GM18526 (cell line): ENCODE results near the gene FAM83G.

Experiments
- POLR2A ChIP-seq: IDR thresholded peaks from 3 replicates; pipeline ENCODE4 v1.6.1; 2011; ENCODE audit not compliant: insufficient read length; ENCODE audit errors: extremely low read depth

The FAM83G gene

DNA sequence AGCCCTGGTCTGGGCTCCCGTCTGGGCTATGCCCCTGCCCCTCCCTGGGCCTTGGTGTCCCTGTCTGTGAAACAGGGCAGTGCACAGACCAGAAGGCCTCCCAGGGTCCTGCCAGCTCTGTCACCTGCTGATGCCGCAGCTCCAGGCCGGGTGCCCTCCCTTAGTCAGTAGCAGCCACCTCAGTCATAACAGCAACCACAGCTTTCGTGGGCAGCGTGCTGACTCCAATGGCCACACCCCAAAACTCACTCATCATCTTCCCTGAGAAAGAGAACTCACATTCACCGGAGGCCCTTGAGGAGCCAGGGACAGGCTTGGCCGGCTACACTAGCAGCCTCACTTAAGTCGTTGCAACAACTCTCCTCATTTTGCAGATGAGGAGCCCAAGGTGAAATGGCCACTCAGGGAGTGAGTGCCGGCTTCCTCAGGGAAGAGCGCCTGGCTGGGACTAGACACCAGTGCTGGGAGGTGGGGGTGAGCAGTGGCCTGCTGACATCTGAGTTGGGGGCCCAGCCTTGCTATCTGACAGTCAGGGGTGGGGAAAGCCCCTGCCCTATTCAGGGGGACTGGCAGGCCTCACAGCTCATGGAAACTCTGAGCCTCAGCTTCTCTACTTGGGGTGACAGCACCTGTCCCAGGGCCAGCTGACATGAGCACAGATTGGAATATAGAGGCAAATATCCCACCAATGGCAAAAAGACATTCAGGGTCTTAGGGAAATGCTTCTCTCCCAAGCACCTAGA, 30.0 kb downstream of the FAM83G start:
- TF ChIP-seq POLR2A = no peak

DNA sequence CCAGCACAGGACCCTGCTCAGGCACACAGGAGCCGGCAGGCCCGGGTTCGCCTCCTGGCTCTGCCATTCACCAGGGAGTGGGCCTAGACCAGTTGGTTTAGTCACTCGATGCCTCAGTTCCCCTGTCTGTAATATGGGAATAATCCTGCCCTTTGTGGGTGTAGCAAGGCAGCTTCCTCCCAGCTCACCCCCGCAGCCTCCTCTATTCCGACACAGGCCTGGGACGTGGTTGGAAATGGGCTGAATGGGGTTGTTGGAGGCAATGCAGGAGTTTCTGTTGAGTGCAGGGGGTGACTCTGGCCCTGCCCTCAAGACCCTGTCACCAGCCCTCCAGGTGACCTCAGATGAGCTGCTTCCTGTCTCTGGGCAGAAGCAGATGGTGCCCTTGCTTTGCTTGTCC, 32.8 kb downstream of the FAM83G start:
- TF ChIP-seq POLR2A = no peak

DNA sequence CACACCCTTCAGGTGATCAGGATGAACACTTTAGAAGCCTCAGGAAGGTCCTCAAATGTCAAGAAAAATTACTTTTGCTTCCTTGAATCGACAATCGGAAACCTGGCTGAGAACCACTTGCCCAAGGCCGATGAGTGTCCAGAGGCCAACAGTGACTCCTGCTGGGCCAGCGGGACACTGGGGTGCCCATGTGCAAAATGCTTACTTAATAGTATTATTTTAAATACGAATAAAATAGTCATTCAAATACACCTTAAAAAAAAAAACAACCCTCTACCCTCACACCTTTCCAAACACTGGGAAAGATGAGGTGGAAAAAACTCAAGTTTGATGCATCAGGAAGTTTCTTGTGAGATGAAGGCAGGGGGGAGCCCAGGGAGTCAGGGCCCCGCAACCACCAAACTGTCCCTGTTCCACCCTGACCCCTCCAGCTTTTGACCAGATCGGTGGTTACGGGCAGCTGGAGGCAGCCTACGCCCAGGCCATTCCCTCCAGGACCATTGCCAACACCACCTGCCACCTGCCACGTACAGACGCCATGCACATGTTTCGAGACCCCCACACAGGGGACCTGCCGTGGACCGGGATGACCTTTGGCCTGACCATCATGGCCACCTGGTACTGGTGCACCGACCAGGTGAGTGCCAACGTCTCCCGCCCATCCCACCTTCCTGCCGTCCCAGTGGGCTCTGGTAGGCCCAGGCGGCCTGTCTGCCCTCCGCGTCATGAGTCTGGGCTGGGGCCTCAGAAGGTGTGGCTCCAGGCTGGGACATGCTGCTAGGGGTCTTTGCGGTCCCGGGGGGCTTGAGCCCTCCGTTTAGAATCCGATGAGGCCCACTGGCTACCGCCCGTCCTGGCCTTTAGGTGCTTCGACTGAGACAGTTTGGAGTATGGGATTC, 33.7 kb downstream of the FAM83G start:
- TF ChIP-seq POLR2A = no peak

GRCh38 chr17:18968945-18969887, 35.3 kb downstream of the FAM83G start:
- TF ChIP-seq POLR2A = no peak

DNA sequence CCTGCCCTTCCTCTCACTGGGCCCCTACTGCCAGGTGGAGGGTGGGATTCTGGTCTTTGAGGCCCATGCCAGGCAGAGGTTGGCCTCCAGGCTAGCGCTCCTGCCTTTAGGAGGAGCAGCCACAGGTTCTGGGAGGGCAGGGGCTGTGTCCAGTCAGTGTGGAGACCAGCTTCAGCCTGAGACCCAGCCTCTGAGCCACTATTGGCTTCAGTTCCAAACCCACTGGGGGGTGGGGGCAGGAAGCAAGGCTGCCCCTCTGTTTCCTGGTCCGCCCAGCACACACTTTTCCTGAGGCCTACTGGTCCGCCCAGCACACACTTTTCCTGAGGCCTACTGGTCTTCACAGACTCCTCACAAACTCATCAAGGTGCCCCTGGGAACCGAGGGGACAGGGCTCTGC, 36.2 kb downstream of the FAM83G start:
- TF ChIP-seq POLR2A = no peak

GRCh38 chr17:18967916-18968315, 36.6 kb downstream of the FAM83G start:
- no peak for TF ChIP-seq POLR2A

GRCh38 chr17:18966831-18967624, 37.5 kb downstream of the FAM83G start:
- no peak for TF ChIP-seq POLR2A

DNA sequence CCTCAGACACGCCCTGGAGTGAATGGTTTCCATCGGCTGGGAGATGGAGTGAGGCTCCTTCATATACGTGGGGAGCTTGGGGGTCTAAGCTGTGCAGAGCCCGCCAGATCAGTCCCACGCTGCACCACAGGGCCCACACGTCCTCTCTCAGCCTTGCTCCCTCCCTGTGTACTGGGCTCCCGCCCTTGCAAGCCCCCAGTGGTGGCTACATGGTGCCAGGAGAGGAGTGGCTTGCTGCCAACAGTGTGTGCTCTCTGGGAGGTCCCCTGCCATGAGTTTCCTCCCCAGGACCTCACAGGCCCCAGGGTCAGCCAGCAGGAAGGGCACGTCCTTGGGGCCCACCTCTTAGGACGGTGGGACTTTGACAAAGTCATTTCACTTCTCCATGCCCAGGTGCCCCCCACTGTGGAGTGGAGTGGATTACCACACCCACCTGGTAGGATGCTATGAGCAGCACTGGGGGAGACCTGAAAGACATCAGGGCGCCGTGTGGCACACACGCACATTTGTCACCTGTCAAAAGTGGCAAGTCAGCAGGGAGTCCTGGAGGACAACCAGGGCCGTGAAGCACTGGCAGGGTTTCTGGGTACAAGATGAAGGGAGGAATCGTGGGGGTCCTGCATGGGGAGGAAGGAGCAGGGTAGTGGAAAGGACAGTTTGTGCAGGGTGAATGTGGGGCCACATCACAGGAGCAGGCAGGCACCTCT, 38.9 kb downstream of the FAM83G start:
- no peak for TF ChIP-seq POLR2A

DNA sequence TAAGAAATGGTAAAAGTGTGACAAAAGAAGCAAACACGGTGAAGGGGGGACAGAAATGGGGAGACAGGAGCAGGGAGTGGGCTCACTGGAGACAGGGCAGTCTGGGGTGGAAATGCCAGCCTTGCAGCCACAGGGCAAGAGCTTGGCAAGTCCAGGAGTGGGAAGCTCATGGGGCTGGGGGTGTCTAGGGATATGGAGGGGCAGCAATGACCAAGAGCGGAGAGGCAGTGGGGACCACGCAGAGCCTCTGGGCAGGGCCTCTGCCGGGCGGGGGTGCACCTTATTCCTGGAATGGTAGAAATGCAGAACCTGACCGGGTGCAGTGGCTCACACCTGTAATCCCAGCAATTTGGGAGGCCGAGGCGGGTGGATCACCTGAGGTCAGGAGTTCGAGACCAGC, 40.0 kb downstream of the FAM83G start:
- no peak for TF ChIP-seq POLR2A

- no peak for TF ChIP-seq POLR2A
Measured at GRCh38 chr17:18964018-18964351, 40.6 kb downstream of the FAM83G start.

- no peak for TF ChIP-seq POLR2A
Measured at GRCh38 chr17:18963126-18964017, 41.2 kb downstream of the FAM83G start.

- TF ChIP-seq POLR2A = no peak
Measured at GRCh38 chr17:18962494-18962815, 42.1 kb downstream of the FAM83G start.
